ENCODE data around the gene ACAP2.
A peak's percentile ranks its signal among the peaks of the same experiment; 100 is the strongest.

The ACAP2 gene

GRCh38 chr3:195259154-195259474 lies 183.7 kb downstream of the ACAP2 start:
- H3K4me1 ChIP-seq (ENCODE audit: low read depth, poor library complexity, severe bottlenecking) = peaks cover 16% of the 10 kb centered on the region
- no peaks in the 10 kb centered on the region for H3K36me3 ChIP-seq (ENCODE audit: insufficient read depth)
- peak overlapping the region; percentile 67; the same call in 1 of the 2 replicates for H3K9ac ChIP-seq
- H3K4me2 ChIP-seq = peak overlapping the region; percentile 58; the same call in 1 of the 2 replicates
- H3K27ac ChIP-seq = no peak overlapping the region
- H3K79me2 ChIP-seq (ENCODE audit: insufficient read depth, low read depth) = no peaks in the 10 kb centered on the region
- H3K4me3 ChIP-seq (IDR thresholded peaks at IDR 0.05; ENCODE audit: insufficient read depth, low read depth, low read length) = no peak overlapping the region
- no peaks in the 10 kb centered on the region; the same call in 1 of the 2 replicates for H4K20me1 ChIP-seq (ENCODE audit: insufficient read depth)
- H2AFZ ChIP-seq (ENCODE audit: low read depth) = no peak overlapping the region
- no peak for TF ChIP-seq CTCF (conservative IDR thresholded peaks at IDR 0.05; ENCODE audit: low read depth, low read length)
- no peaks in the 10 kb centered on the region for H3K27me3 ChIP-seq (ENCODE audit: insufficient read depth, low read depth)

- Histone ChIP-seq H3K36me3 (ENCODE audit: insufficient read depth) (no peaks in the 10 kb centered on the region), H3K79me2 (ENCODE audit: insufficient read depth, low read depth) (no peaks in the 10 kb centered on the region), H3K4me1 (ENCODE audit: low read depth, poor library complexity, severe bottlenecking) (peaks cover 16% of the 10 kb centered on the region), H4K20me1 (ENCODE audit: insufficient read depth) (no peaks in the 10 kb centered on the region; the same call in 1 of the 2 replicates), H3K27ac (no peak overlapping the region), H2AFZ (ENCODE audit: low read depth) (no peak overlapping the region), H3K4me2 (no peak overlapping the region; the same call in 1 of the 2 replicates), H3K9ac (no peak overlapping the region), H3K4me3 (IDR thresholded peaks at IDR 0.05; ENCODE audit: insufficient read depth, low read depth, low read length) (no peak overlapping the region), H3K27me3 (ENCODE audit: insufficient read depth, low read depth) (no peaks in the 10 kb centered on the region)
- TF ChIP-seq CTCF (conservative IDR thresholded peaks at IDR 0.05; ENCODE audit: low read depth, low read length) = no peak
Observed at GRCh38 chr3:195258449-195259153, 184.2 kb downstream of the ACAP2 start.

- Histone ChIP-seq H3K27me3 (ENCODE audit: insufficient read depth, low read depth) (no peaks in the 10 kb centered on the region), H3K9ac (no peak overlapping the region), H2AFZ (ENCODE audit: low read depth) (no peak overlapping the region), H3K27ac (no peak overlapping the region), H3K4me1 (ENCODE audit: low read depth, poor library complexity, severe bottlenecking) (peaks cover 16% of the 10 kb centered on the region), H3K4me3 (IDR thresholded peaks at IDR 0.05; ENCODE audit: insufficient read depth, low read depth, low read length) (no peak overlapping the region), H4K20me1 (ENCODE audit: insufficient read depth) (no peaks in the 10 kb centered on the region; the same call in 1 of the 2 replicates), H3K4me2 (no peak overlapping the region), H3K79me2 (ENCODE audit: insufficient read depth, low read depth) (no peaks in the 10 kb centered on the region), H3K36me3 (ENCODE audit: insufficient read depth) (no peaks in the 10 kb centered on the region)
- TF ChIP-seq CTCF (conservative IDR thresholded peaks at IDR 0.05; ENCODE audit: low read depth, low read length) = no peak
Observed at GRCh38 chr3:195257454-195258448, 185.1 kb downstream of the ACAP2 start.

- peaks cover 16% of the 10 kb centered on the region for H3K4me1 ChIP-seq (ENCODE audit: low read depth, poor library complexity, severe bottlenecking)
- no peak overlapping the region for H3K27ac ChIP-seq
- H3K4me3 ChIP-seq (IDR thresholded peaks at IDR 0.05; ENCODE audit: insufficient read depth, low read depth, low read length) = no peak overlapping the region
- H3K9ac ChIP-seq = no peak overlapping the region
- H3K4me2 ChIP-seq = no peak overlapping the region
- no peaks in the 10 kb centered on the region; the same call in 1 of the 2 replicates for H4K20me1 ChIP-seq (ENCODE audit: insufficient read depth)
- no peak overlapping the region for H2AFZ ChIP-seq (ENCODE audit: low read depth)
- TF ChIP-seq CTCF (conservative IDR thresholded peaks at IDR 0.05; ENCODE audit: low read depth, low read length) = no peak
- H3K27me3 ChIP-seq (ENCODE audit: insufficient read depth, low read depth) = no peaks in the 10 kb centered on the region
- no peaks in the 10 kb centered on the region for H3K79me2 ChIP-seq (ENCODE audit: insufficient read depth, low read depth)
- H3K36me3 ChIP-seq (ENCODE audit: insufficient read depth) = no peaks in the 10 kb centered on the region
Observed at GRCh38 chr3:195256639-195257453, 186.0 kb downstream of the ACAP2 start.

Data from KMS-11 (cell line).